Upper lobe of left lung (tissue), 6 donors: ENCODE results near the gene GORASP2. TPM values are rescaled to one million over a fixed set of nuclear protein-coding genes. Genes with fewer than 3 reads are reported as not detected.

Experiments
- ATAC-seq, 2 donors: fragments of 200-7000 bp; cut with Tn5 transposase; one replicate each; pipeline ENCODE4 v1.9.1; 2022; ENCODE audit warnings: mild to moderate bottlenecking in 2 of 2, moderate library complexity in 2 of 2; ENCODE audit not compliant: low FRiP score in 2 of 2
- DNase-seq, 2 donors: peaks; one replicate each; pipeline ENCODE4 v3.0.0-alpha.2; 2019 to 2020
- H3K27ac ChIP-seq, 4 donors: fragments of 200-600 bp; sonication (generic); one replicate each; pipeline ENCODE4 v1.5.1; 2016 to 2019
- H3K27me3 ChIP-seq, 4 donors: fragments of 200-600 bp; sonication (generic); one replicate each; pipeline ENCODE4 v1.5.1; 2017 to 2019
- H3K36me3 ChIP-seq, 4 donors: fragments of 200-600 bp; sonication (generic); one replicate each; pipeline ENCODE4 v1.5.1; 2016 to 2019
- H3K4me1 ChIP-seq, 4 donors: fragments of 200-600 bp; sonication (generic); one replicate each; pipeline ENCODE4 v1.5.1; 2018 to 2019
- H3K4me3 ChIP-seq, 4 donors: fragments of 200-600 bp; sonication (generic); one replicate each; pipeline ENCODE4 v1.5.1; 2017 to 2019; ENCODE audit warnings: mild to moderate bottlenecking in 2 of 4, moderate library complexity in 1 of 4
- H3K9me3 ChIP-seq, 4 donors: fragments of 200-600 bp; sonication (generic); one replicate each; pipeline ENCODE4 v1.5.1; 2018 to 2019
- CTCF ChIP-seq, 6 experiments: fragments of 450-650 bp in 4 of 6; fragments of 200-600 bp in 2 of 6; sonication (generic) in 2 of 6; IDR thresholded peaks; one replicate each; pipeline ENCODE4 v1.5.1; 2016 to 2019; ENCODE audit warnings: antibody characterized with exemption in 6 of 6
- EP300 ChIP-seq, 4 donors: sonication (generic); formaldehyde crosslinking; IDR thresholded peaks; one replicate each; pipeline ENCODE4 v1.5.1; 2017; ENCODE audit warnings: antibody characterized with exemption in 4 of 4, control low read depth in 2 of 4
- POLR2A ChIP-seq, 4 donors: fragments of 450-650 bp; IDR thresholded peaks; one replicate each; pipeline ENCODE4 v1.5.1; 2016 to 2017; ENCODE audit warnings: antibody characterized with exemption in 4 of 4, mild to moderate bottlenecking in 2 of 4
- POLR2AphosphoS5 ChIP-seq, 2 donors: sonication (generic); formaldehyde crosslinking; IDR thresholded peaks; one replicate each; pipeline ENCODE4 v1.5.1; 2017; ENCODE audit warnings: antibody characterized with exemption in 2 of 2
- WGBS, 2 donors: methylation state at CpG; one replicate each; pipeline ENCODE4 v1.1.5; 2017 to 2018; 5-methylcytosine and 5-hydroxymethylcytosine counted together
- total RNA-seq, 6 donors: library from RNA; depleted of rRNA in 4 of 6; stranded (reverse); fragments of >200 nt in 4 of 6; gene quantifications; one replicate each; pipeline versions ENCODE4 v1.1.0 to v1.2.1, GENCODE V29; 2016 to 2021
- donor health status: DM: no; HTN: no; CAD: no; lungs with moderate emphysema.
- donor health status: DM: no; HTN: yes; CAD: no; lungs with severe emphysema.

Gene GORASP2
- total RNA-seq, 6 donors from 2014 or later: 14.7 to 80.7 (median 59.5) TPM

GRCh38 chr2:170991398-170992182 is 62.5 kb downstream of the GORASP2 start:
- H3K36me3 ChIP-seq: peaks cover 0 to 37% (median 13%) of the 10 kb centered on the region in 4 donors
- no peak overlapping the region for H3K27ac ChIP-seq
- no peak for DNase-seq
- no peak for ATAC-seq
- TF ChIP-seq EP300 (IDR thresholded peaks at IDR 0.05) (no peak), POLR2A (IDR thresholded peaks at IDR 0.05) (no peak), POLR2AphosphoS5 (IDR thresholded peaks at IDR 0.05) (no peak), CTCF (IDR thresholded peaks at IDR 0.05) (no peak)
- no peaks in the 10 kb centered on the region for H3K27me3 ChIP-seq
- no peaks in the 10 kb centered on the region for H3K4me1 ChIP-seq
- H3K4me3 ChIP-seq: no peak overlapping the region
- WGBS, 2 donors: 76 to 90% methylated on average over 5 of the region's 5 CpGs
- H3K9me3 ChIP-seq: no peaks in the 10 kb centered on the region

DNA sequence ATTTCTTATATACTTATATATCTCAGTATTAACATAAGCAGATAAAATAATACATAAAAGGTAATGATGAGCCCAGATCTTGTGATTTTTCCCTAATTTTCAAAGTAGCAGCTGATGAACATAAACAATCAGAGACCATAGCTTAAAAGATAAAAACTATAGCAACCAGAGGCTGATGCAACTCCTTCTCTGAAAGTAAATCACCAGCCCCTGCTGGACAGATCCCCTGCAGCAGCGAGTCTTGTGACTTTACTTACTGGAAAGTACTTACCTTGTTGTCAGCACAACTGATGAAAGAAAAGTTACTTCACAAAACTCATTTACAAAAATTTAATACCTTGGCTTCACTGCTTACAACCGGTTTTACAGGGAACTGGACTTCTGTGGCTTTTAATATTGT is 67.3 kb downstream of the GORASP2 start:
- DNase-seq: no peak
- H3K9me3 ChIP-seq: no peaks in the 10 kb centered on the region
- TF ChIP-seq POLR2A (IDR thresholded peaks at IDR 0.05) (no peak), CTCF (IDR thresholded peaks at IDR 0.05) (no peak), EP300 (IDR thresholded peaks at IDR 0.05) (no peak), POLR2AphosphoS5 (IDR thresholded peaks at IDR 0.05) (no peak)
- ATAC-seq: no peak
- no peak overlapping the region for H3K27ac ChIP-seq
- peaks cover 0 to 58% (median 16%) of the 10 kb centered on the region in 4 donors for H3K36me3 ChIP-seq
- 96 to 100% methylated on average over 2 of the region's 2 CpGs for WGBS, 2 donors
- no peaks in the 10 kb centered on the region for H3K4me1 ChIP-seq
- no peaks in the 10 kb centered on the region for H3K27me3 ChIP-seq
- H3K4me3 ChIP-seq: no peak overlapping the region

DNA sequence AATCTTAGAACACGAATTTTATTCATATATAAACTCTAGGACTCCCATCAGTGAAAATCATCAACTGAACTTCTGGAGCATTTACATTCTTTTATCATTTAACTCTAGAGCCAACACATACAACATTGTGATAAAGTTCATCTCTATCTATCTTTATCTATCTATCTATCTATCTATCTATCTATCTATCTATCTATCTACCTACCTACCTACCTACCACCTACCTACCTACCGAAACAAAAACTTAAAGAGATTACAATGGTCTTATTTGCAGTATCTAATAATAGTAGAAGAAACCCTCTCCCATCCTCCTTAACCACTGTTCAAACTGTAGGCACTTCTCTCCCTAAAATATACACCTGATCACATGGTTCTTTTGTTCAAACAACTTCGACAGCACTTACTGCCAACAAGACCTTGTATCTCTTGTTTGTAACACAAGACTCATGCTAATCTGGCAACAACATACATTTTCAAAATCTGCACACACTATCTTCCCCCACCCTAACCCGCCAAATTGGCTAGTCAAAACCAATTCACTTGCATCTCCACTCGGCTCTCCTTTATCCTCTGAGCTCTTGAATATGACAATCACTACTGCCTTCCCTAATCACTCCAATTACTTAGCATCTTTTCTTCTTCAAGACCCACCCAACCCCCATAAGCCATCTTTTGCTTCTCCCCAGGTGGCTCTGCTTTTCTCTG is 69.0 kb downstream of the GORASP2 start:
- Histone ChIP-seq H3K36me3 (peaks cover 0 to 60% (median 13%) of the 10 kb centered on the region in 4 donors), H3K9me3 (no peaks in the 10 kb centered on the region), H3K27ac (no peak overlapping the region), H3K27me3 (no peaks in the 10 kb centered on the region), H3K4me3 (no peak overlapping the region), H3K4me1 (no peaks in the 10 kb centered on the region)
- DNase-seq (no peak), ATAC-seq (no peak)
- no peak for TF ChIP-seq CTCF (IDR thresholded peaks at IDR 0.05)
- no peak for TF ChIP-seq POLR2A (IDR thresholded peaks at IDR 0.05)
- TF ChIP-seq POLR2AphosphoS5 (IDR thresholded peaks at IDR 0.05): no peak
- TF ChIP-seq EP300 (IDR thresholded peaks at IDR 0.05): no peak
- 75 to 77% methylated on average over 5 of the region's 5 CpGs for WGBS, 2 donors

GRCh38 chr2:170999654-171000053 is 70.6 kb downstream of the GORASP2 start:
- WGBS, 2 donors: 98% methylated on average over 6 of the region's 6 CpGs

More at GRCh38 chr2:170999654-171000053, 70.6 kb downstream of the GORASP2 start:
- no peak for TF ChIP-seq CTCF (IDR thresholded peaks at IDR 0.05)
- no peak for TF ChIP-seq EP300 (IDR thresholded peaks at IDR 0.05)
- no peak for TF ChIP-seq POLR2AphosphoS5 (IDR thresholded peaks at IDR 0.05)
- TF ChIP-seq POLR2A (IDR thresholded peaks at IDR 0.05): no peak
- DNase-seq: no peak
- H3K27ac ChIP-seq: no peak overlapping the region
- peaks cover 0 to 64% (median 15%) of the 10 kb centered on the region in 4 donors for H3K36me3 ChIP-seq
- H3K4me3 ChIP-seq: no peak overlapping the region
- no peaks in the 10 kb centered on the region for H3K4me1 ChIP-seq
- ATAC-seq: no peak
- no peaks in the 10 kb centered on the region for H3K27me3 ChIP-seq
- no peaks in the 10 kb centered on the region for H3K9me3 ChIP-seq
